Measurements from ENCODE around the gene CALML6.

- TF ChIP-seq POLR2A (IDR thresholded peaks at IDR 0.05) (no peak), CTCF (IDR thresholded peaks at IDR 0.05) (no peak)
Observed at GRCh38 chr1:1966071-1966740, 51.1 kb downstream of the CALML6 start.

Data from tibial nerve (tissue), 3 donors.